ENCODE measurements around the gene SLC22A5. TPM values are rescaled to one million over a fixed set of nuclear protein-coding genes. Genes with fewer than 3 reads are reported as not detected.

Gene SLC22A5
- total and polyA plus RNA-seq, 7 donors = 26.6 to 145 (median 60.6) TPM

DNA sequence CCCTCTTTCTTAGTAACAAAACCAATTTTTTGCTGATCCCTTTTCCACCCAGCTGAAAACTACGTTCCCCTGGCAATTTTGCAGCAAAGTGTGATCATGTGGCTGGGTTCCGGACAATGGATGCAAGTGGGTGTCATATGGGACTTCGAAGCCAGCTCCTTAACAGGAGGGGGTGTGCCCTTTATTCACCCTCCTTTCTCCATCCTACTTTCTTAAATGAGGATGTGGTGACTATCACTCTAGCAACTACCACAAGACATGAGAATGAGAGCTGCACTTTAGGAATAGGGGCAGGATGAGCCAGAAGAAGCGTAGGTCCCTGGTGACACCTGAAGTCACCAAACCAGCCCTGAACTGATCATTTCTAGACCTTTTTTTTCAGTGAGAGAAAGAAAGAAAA, 62.1 kb downstream of the SLC22A5 start:
- Histone ChIP-seq H3K9me3 (no peaks in the 10 kb centered on the region), H3K4me1 (peaks cover 64% of the 10 kb centered on the region), H3K27ac (no peak overlapping the region), H3K36me3 (ENCODE audit: insufficient read depth in 1 of 2, low read depth in 1 of 2) (no peaks in the 10 kb centered on the region), H3K4me3 (no peak overlapping the region), H3K27me3 (ENCODE audit: insufficient read depth in 3 of 3, low read length in 2 of 3) (no peaks in the 10 kb centered on the region)
- TF ChIP-seq CTCF (IDR thresholded peaks at IDR 0.05) = no peak
- intact Hi-C loops (cut with DNase I) = no loop called here
- ATAC-seq (no peak), DNase-seq (no peak)
- 88 to 90% (median 89%) methylated on average over 4 of the region's 4 CpGs for WGBS, 3 donors

DNA sequence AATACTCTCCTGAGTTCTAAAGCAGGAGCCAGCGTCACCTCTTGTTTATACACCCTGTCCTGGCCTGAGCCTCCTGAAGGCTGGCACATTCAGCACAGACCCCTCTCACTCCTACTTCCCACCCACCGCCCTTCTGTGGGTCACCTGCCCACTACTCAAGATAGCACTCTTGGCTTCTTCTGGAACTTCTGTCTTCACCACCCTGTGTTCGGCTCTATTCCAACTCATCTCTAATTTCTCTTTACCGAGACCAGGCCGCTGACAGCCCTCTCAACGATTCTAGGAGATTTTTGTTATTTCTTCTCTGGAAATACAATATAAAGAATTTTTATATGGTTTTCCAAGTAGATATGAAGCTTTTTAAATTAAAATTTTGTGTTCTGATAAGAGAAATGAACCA, 63.6 kb downstream of the SLC22A5 start:
- H3K27me3 ChIP-seq (ENCODE audit: insufficient read depth in 3 of 3, low read length in 2 of 3) = no peaks in the 10 kb centered on the region
- intact Hi-C loops (cut with DNase I) = no loop called here
- ATAC-seq = peak; percentile 34 to 60 (median 43)
- no peak for TF ChIP-seq CTCF (IDR thresholded peaks at IDR 0.05)
- peak overlapping the region; percentile 19 for H3K4me3 ChIP-seq
- no peaks in the 10 kb centered on the region for H3K9me3 ChIP-seq
- DNase-seq = no peak
- H3K36me3 ChIP-seq (ENCODE audit: insufficient read depth in 1 of 2, low read depth in 1 of 2) = no peaks in the 10 kb centered on the region
- WGBS, 3 donors = 37 to 53% (median 43%) methylated on average over 6 of the region's 6 CpGs
- H3K4me1 ChIP-seq = peaks cover 63% of the 10 kb centered on the region
- peak overlapping the region; percentile 56 for H3K27ac ChIP-seq

- TF ChIP-seq CTCF (IDR thresholded peaks at IDR 0.05) = no peak
- ATAC-seq (peak in 1 of 4 donors; percentile 11), DNase-seq (no peak)
- Histone ChIP-seq H3K27ac (peak overlapping the region; percentile 6), H3K4me3 (no peak overlapping the region), H3K36me3 (ENCODE audit: insufficient read depth in 1 of 2, low read depth in 1 of 2) (no peaks in the 10 kb centered on the region), H3K4me1 (peaks cover 63% of the 10 kb centered on the region), H3K9me3 (no peaks in the 10 kb centered on the region), H3K27me3 (ENCODE audit: insufficient read depth in 3 of 3, low read length in 2 of 3) (no peaks in the 10 kb centered on the region)
- 53 to 74% (median 56%) methylated on average over 12 of the region's 12 CpGs for WGBS, 3 donors
- intact Hi-C loops (cut with DNase I) = loop anchor here in 1 of 2 donors (5.0 kb wide), 1 partner anchor 217 kb away; no protein-coding TSS in a partner anchor
These were observed 65.1 kb downstream of the SLC22A5 start for GRCh38 chr5:132434416-132435286.

DNA sequence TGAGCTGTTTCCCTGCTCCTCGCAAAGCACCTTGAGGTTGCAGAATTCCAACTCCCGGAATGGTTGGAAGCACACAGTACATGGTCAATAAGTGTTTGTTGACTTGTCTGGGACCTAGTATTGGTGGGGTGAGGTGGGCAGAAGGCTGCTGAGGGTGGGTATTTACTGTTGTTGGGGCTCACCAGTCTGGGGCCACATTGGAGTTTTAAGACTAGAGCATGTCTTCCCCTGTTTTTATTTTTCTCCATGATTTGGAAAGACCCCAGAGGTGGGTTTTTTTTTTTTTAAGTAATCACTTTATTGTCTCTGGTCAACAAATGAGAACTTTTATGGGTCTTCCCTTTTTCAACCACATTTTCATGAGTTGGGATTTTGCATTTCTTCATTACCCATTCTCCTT, 65.9 kb downstream of the SLC22A5 start:
- no peaks in the 10 kb centered on the region for H3K27me3 ChIP-seq (ENCODE audit: insufficient read depth in 3 of 3, low read length in 2 of 3)
- H3K36me3 ChIP-seq (ENCODE audit: insufficient read depth in 1 of 2, low read depth in 1 of 2) = no peaks in the 10 kb centered on the region
- TF ChIP-seq CTCF (IDR thresholded peaks at IDR 0.05) = no peak
- 93 to 99% (median 96%) methylated on average over 2 of the region's 2 CpGs for WGBS, 3 donors
- H3K27ac ChIP-seq = no peak overlapping the region
- ATAC-seq (no peak), DNase-seq (no peak)
- H3K4me1 ChIP-seq = peaks cover 68% of the 10 kb centered on the region
- intact Hi-C loops (cut with DNase I) = loop anchor here in 1 of 2 donors (5.0 kb wide), 1 partner anchor 218 kb away; no protein-coding TSS in a partner anchor
- H3K9me3 ChIP-seq = no peaks in the 10 kb centered on the region
- H3K4me3 ChIP-seq = no peak overlapping the region

Data from psoas muscle (tissue), 8 donors.